Measurements from ENCODE around the gene NLRP13. TPM values are rescaled to one million over a fixed set of nuclear protein-coding genes. Genes with fewer than 3 reads are reported as not detected.

The NLRP13 gene
- total and polyA plus RNA-seq, 2 experiments from 2014 or later = not detected

DNA sequence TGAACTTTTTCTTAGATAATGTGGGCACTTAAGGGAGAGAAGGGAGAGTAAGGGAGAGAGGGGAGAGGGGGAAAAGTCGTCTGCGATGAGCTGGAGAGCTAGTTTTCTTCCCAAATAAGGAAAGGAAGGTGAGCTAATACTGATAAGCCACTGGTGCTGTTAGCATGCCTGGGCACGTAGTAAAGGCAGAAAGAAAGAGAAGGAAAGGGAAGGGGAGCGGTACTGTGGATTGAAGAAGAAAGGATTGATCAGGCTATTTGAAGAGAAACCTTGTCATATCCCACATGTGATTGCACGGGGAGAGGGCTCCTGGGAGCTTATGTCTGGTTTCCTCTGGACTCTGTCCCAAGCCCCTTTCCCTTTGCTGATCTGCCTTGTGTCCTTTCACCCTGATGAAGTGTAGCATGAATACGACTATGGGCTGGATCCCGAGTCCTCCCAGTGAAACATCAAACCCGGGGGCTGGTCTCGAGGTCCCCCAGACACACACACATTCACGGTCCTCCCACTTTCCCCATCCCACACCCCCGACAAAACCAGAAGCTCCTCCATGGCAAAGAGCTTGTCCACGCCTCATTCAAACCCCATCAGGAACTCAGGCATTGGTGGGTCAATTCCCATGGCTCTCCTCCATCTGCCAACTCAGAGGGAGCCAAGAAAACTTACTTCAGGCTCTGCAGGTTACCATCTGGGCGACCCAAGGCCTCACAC, 30.6 kb downstream of the NLRP13 start:
- H4K20me1 ChIP-seq (ENCODE audit: insufficient read depth) = no peaks in the 10 kb centered on the region
- TF ChIP-seq EZH2phosphoT487 (IDR thresholded peaks at IDR 0.05; ENCODE audit: insufficient read depth, low read depth) = no peak
- TF ChIP-seq EZH2 (IDR thresholded peaks at IDR 0.05; ENCODE audit: insufficient read depth, poor library complexity, severe bottlenecking) = no peak
- no peaks in the 10 kb centered on the region for H3K9me3 ChIP-seq (ENCODE audit: low read depth)
- H3K36me3 ChIP-seq (ENCODE audit: low read depth) = no peaks in the 10 kb centered on the region
- H3K4me1 ChIP-seq (ENCODE audit: insufficient read depth) = no peaks in the 10 kb centered on the region
- WGBS, 2 experiments (ENCODE audit: low coverage in 1 of 2, low lambda C conversion rate in 2 of 2, missing lambda C conversion rate in 2 of 2) = 17 to 21% methylated on average over 13 of the region's 13 CpGs
- H3K79me2 ChIP-seq (ENCODE audit: insufficient read depth) = no peaks in the 10 kb centered on the region
- no peaks in the 10 kb centered on the region for H3F3A ChIP-seq (ENCODE audit: insufficient read depth)
- no peak overlapping the region for H3K4me2 ChIP-seq (ENCODE audit: unreplicated experiment)
- H3K27ac ChIP-seq = no peak overlapping the region
- in situ Hi-C loops (cut with MboI) = no loop called here
- no peaks in the 10 kb centered on the region for H3K9me2 ChIP-seq (ENCODE audit: insufficient read depth)
- H3K9ac ChIP-seq = no peak overlapping the region
- DNase-seq = no peak
- no peak overlapping the region for H2AFZ ChIP-seq
- H3K27me3 ChIP-seq (replicated peaks; ENCODE audit: insufficient read depth) = no peaks in the 10 kb centered on the region
- H3K4me3 ChIP-seq = no peak overlapping the region

DNA sequence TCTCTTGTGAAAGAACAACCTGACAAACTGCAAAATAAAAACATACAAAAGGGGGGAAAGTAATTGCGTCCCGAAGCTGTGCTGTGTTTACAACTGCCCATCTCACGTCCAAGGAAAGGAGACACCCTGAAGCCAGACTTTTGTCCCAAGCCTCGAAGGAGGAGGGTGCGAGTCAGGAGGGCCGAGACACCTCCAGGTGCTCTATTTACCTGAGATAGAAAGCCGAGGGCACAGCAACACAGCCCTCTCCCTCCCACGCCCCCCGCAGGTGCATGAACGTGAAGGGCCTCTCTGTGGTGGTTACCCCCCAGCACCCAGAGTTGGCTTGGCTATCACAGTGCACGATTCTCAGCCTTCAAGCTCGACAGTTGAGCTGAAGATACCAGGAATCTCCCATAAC, 33.2 kb downstream of the NLRP13 start:
- in situ Hi-C loops (cut with MboI) = no loop called here
- Histone ChIP-seq H3K27ac (no peak overlapping the region), H3K4me3 (no peak overlapping the region), H3K36me3 (ENCODE audit: low read depth) (no peaks in the 10 kb centered on the region), H3K9me3 (ENCODE audit: low read depth) (no peaks in the 10 kb centered on the region), H3K4me2 (ENCODE audit: unreplicated experiment) (no peak overlapping the region), H2AFZ (no peak overlapping the region), H3K9ac (no peak overlapping the region), H4K20me1 (ENCODE audit: insufficient read depth) (no peaks in the 10 kb centered on the region), H3K27me3 (replicated peaks; ENCODE audit: insufficient read depth) (no peaks in the 10 kb centered on the region), H3K79me2 (ENCODE audit: insufficient read depth) (no peaks in the 10 kb centered on the region), H3K4me1 (ENCODE audit: insufficient read depth) (no peaks in the 10 kb centered on the region), H3K9me2 (ENCODE audit: insufficient read depth) (no peaks in the 10 kb centered on the region), H3F3A (ENCODE audit: insufficient read depth) (no peaks in the 10 kb centered on the region)
- TF ChIP-seq EZH2phosphoT487 (IDR thresholded peaks at IDR 0.05; ENCODE audit: insufficient read depth, low read depth) (no peak), EZH2 (IDR thresholded peaks at IDR 0.05; ENCODE audit: insufficient read depth, poor library complexity, severe bottlenecking) (no peak)
- WGBS, 2 experiments (ENCODE audit: low coverage in 1 of 2, low lambda C conversion rate in 2 of 2, missing lambda C conversion rate in 2 of 2) = 17 to 21% methylated on average over 12 of the region's 12 CpGs
- DNase-seq = no peak

- in situ Hi-C loops (cut with MboI) = no loop called here
- no peak for DNase-seq
- Histone ChIP-seq H4K20me1 (ENCODE audit: insufficient read depth) (no peaks in the 10 kb centered on the region), H3K27ac (no peak overlapping the region), H3F3A (ENCODE audit: insufficient read depth) (no peaks in the 10 kb centered on the region), H3K79me2 (ENCODE audit: insufficient read depth) (no peaks in the 10 kb centered on the region), H2AFZ (no peak overlapping the region), H3K9me2 (ENCODE audit: insufficient read depth) (no peaks in the 10 kb centered on the region), H3K4me2 (ENCODE audit: unreplicated experiment) (no peak overlapping the region), H3K36me3 (ENCODE audit: low read depth) (no peaks in the 10 kb centered on the region), H3K9me3 (ENCODE audit: low read depth) (no peaks in the 10 kb centered on the region), H3K27me3 (replicated peaks; ENCODE audit: insufficient read depth) (no peaks in the 10 kb centered on the region), H3K9ac (no peak overlapping the region), H3K4me1 (ENCODE audit: insufficient read depth) (no peaks in the 10 kb centered on the region), H3K4me3 (no peak overlapping the region)
- TF ChIP-seq EZH2phosphoT487 (IDR thresholded peaks at IDR 0.05; ENCODE audit: insufficient read depth, low read depth) = no peak
- no peak for TF ChIP-seq EZH2 (IDR thresholded peaks at IDR 0.05; ENCODE audit: insufficient read depth, poor library complexity, severe bottlenecking)
- WGBS, 2 experiments (ENCODE audit: low coverage in 1 of 2, low lambda C conversion rate in 2 of 2, missing lambda C conversion rate in 2 of 2) = 27 to 32% methylated on average over 4 of the region's 4 CpGs
Measured at GRCh38 chr19:55882626-55883025, 49.5 kb downstream of the NLRP13 start.

GRCh38 chr19:55877211-55877610, 54.9 kb downstream of the NLRP13 start:
- Histone ChIP-seq H3K9me2 (ENCODE audit: insufficient read depth) (no peaks in the 10 kb centered on the region), H2AFZ (no peak overlapping the region), H3K9me3 (ENCODE audit: low read depth) (no peaks in the 10 kb centered on the region), H3K79me2 (ENCODE audit: insufficient read depth) (no peaks in the 10 kb centered on the region), H3K4me3 (no peak overlapping the region), H3K27me3 (replicated peaks; ENCODE audit: insufficient read depth) (no peaks in the 10 kb centered on the region), H3K4me2 (ENCODE audit: unreplicated experiment) (no peak overlapping the region), H3F3A (ENCODE audit: insufficient read depth) (no peaks in the 10 kb centered on the region), H3K9ac (no peak overlapping the region), H3K27ac (no peak overlapping the region), H3K4me1 (ENCODE audit: insufficient read depth) (no peaks in the 10 kb centered on the region), H3K36me3 (ENCODE audit: low read depth) (no peaks in the 10 kb centered on the region), H4K20me1 (ENCODE audit: insufficient read depth) (no peaks in the 10 kb centered on the region)
- no peak for TF ChIP-seq EZH2 (IDR thresholded peaks at IDR 0.05; ENCODE audit: insufficient read depth, poor library complexity, severe bottlenecking)
- TF ChIP-seq EZH2phosphoT487 (IDR thresholded peaks at IDR 0.05; ENCODE audit: insufficient read depth, low read depth) = no peak
- DNase-seq = no peak
- WGBS, 2 experiments (ENCODE audit: low coverage in 1 of 2, low lambda C conversion rate in 2 of 2, missing lambda C conversion rate in 2 of 2) = 3 to 6% methylated on average over 3 of the region's 3 CpGs
- in situ Hi-C loops (cut with MboI) = no loop called here

Data from GM23248 (cell line).